Breast epithelium (tissue), 4 donors: Measurements from ENCODE around the gene TCF7L1. TPM values are rescaled to one million over a fixed set of nuclear protein-coding genes. Genes with fewer than 3 reads are reported as not detected.
A peak's percentile ranks its signal among the peaks of the same experiment; 100 is the strongest.

Experiments used
- DNase-seq, 2 donors: peaks; one replicate each; pipeline ENCODE4 v3.0.0-alpha.2; 2019; ENCODE audit warnings: low spot score in 2 of 2
- H3K27ac ChIP-seq, 2 donors: fragments of 200-600 bp; sonication (generic) in 1 of 2; one replicate each; pipeline ENCODE4 v1.5.1; 2016 to 2019; ENCODE audit warnings: mild to moderate bottlenecking in 1 of 2
- H3K27me3 ChIP-seq, 2 donors: fragments of 200-600 bp; sonication (generic) in 1 of 2; one replicate each; pipeline versions ENCODE4 v1.5.1 to v1.6.0; 2017 to 2019; ENCODE audit warnings: control low read depth in 1 of 2, mild to moderate bottlenecking in 1 of 2
- H3K36me3 ChIP-seq: fragments of 200-600 bp; one replicate; pipeline ENCODE4 v1.5.1; 2019
- H3K4me1 ChIP-seq, 2 donors: fragments of 200-600 bp; sonication (generic); one replicate each; pipeline ENCODE4 v1.5.1; 2016 to 2019; ENCODE audit warnings: control low read depth in 1 of 2
- H3K4me3 ChIP-seq, 3 donors: fragments of 200-600 bp; sonication (generic); 1 replicate in 2 of 3; 2 replicates in 1 of 3; pipeline ENCODE4 v1.5.1; 2016 to 2019; ENCODE audit warnings: mild to moderate bottlenecking in 3 of 3, moderate library complexity in 2 of 3
- H3K9me3 ChIP-seq, 2 donors: fragments of 200-600 bp; sonication (generic) in 1 of 2; one replicate each; pipeline ENCODE4 v1.5.1; 2016 to 2019; ENCODE audit warnings: control low read depth in 1 of 2
- POLR2A ChIP-seq: fragments of 450-650 bp; IDR thresholded peaks from one replicate; pipeline ENCODE4 v1.6.1; 2016; ENCODE audit warnings: antibody characterized with exemption, mild to moderate bottlenecking, moderate library complexity
- POLR2AphosphoS5 ChIP-seq, 3 donors: sonication (generic); formaldehyde crosslinking; IDR thresholded peaks; one replicate each; pipeline ENCODE4 v1.6.1; 2017; ENCODE audit warnings: antibody characterized with exemption in 3 of 3
- intact Hi-C: fragments of 100-400 bp; cut with DNase I; formaldehyde crosslinking; loops from one replicate; pipeline ENCODE4 v1.15.1; 2023; ENCODE audit warnings: low total_unique reads
- total RNA-seq, 3 donors: library from RNA; depleted of rRNA; stranded (reverse); fragments of >200 nt; gene quantifications; one replicate each; pipeline ENCODE4 v1.1.0, GENCODE V29; 2016
- TF ChIP-seq, protein P1 (sequence below), 3 donors: fragments of 450-650 bp; IDR thresholded peaks; one replicate each; pipeline ENCODE4 v1.5.1; 2016 to 2017; ENCODE audit warnings: antibody characterized with exemption in 3 of 3, mild to moderate bottlenecking in 3 of 3, moderate library complexity in 3 of 3

Gene TCF7L1
- total RNA-seq, 3 donors from 2014 or later, result 3.4 to 6.9 (median 5.9) TPM

DNA sequence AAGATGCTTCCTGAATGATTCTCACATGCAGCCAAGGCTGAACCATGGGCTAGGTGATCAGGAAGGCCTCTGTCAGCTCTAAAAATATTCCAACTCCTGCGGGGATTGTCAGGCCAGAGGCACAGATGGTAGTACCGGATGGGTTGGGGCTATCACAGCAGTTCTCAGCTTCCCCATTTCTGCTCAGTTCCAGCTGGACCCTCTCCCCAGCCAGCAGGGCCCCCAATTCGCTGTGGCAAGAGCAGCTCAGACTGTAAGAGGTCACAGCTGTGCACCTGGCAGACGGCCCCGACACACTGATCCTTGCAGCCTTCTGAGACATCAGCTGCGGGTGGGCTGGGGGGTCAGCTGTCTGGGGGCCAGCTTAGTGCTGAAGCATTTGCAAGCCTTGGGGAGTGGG lies 43.6 kb upstream of the TCF7L1 start:
- no peak for DNase-seq
- Histone ChIP-seq H3K36me3 (no peaks in the 10 kb centered on the region), H3K9me3 (no peaks in the 10 kb centered on the region), H3K27me3 (no peaks in the 10 kb centered on the region), H3K4me1 (no peaks in the 10 kb centered on the region), H3K4me3 (no peak overlapping the region), H3K27ac (no peak overlapping the region)
- no peak for TF ChIP-seq POLR2AphosphoS5 (IDR thresholded peaks at IDR 0.05)
- TF ChIP-seq POLR2A, result no peak
- TF ChIP-seq, protein P1, sequence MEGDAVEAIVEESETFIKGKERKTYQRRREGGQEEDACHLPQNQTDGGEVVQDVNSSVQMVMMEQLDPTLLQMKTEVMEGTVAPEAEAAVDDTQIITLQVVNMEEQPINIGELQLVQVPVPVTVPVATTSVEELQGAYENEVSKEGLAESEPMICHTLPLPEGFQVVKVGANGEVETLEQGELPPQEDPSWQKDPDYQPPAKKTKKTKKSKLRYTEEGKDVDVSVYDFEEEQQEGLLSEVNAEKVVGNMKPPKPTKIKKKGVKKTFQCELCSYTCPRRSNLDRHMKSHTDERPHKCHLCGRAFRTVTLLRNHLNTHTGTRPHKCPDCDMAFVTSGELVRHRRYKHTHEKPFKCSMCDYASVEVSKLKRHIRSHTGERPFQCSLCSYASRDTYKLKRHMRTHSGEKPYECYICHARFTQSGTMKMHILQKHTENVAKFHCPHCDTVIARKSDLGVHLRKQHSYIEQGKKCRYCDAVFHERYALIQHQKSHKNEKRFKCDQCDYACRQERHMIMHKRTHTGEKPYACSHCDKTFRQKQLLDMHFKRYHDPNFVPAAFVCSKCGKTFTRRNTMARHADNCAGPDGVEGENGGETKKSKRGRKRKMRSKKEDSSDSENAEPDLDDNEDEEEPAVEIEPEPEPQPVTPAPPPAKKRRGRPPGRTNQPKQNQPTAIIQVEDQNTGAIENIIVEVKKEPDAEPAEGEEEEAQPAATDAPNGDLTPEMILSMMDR (IDR thresholded peaks at IDR 0.05), result no peak
- intact Hi-C loops, result no loop called here

DNA sequence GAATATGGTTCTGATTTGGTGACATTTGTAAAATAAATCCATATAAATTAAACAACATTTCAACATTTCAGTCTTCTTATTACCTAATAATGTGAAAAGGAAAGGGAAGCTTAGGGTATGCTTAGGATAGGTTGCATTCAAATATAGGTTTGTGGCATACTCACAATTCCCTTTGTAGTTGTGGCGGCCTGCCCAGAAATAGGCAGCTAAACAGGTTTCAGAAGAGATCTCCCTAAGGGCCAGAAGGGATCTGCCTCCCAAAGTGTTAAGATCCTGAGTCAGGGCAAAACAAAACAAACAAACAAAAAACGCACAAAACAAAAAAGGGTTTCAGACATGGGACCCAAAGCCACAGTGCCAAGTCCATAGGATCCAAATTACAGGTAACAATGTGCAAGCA lies 41.4 kb upstream of the TCF7L1 start:
- H3K27me3 ChIP-seq, result no peaks in the 10 kb centered on the region
- H3K27ac ChIP-seq, result no peak overlapping the region
- peak in 1 of 2 donors; percentile 58 for DNase-seq
- no peaks in the 10 kb centered on the region for H3K4me1 ChIP-seq
- H3K4me3 ChIP-seq, result no peak overlapping the region
- TF ChIP-seq POLR2A (no peak), POLR2AphosphoS5 (IDR thresholded peaks at IDR 0.05) (no peak)
- TF ChIP-seq, protein P1 (IDR thresholded peaks at IDR 0.05), result no peak
- intact Hi-C loops, result no loop called here
- H3K9me3 ChIP-seq, result no peaks in the 10 kb centered on the region
- no peaks in the 10 kb centered on the region for H3K36me3 ChIP-seq

DNA sequence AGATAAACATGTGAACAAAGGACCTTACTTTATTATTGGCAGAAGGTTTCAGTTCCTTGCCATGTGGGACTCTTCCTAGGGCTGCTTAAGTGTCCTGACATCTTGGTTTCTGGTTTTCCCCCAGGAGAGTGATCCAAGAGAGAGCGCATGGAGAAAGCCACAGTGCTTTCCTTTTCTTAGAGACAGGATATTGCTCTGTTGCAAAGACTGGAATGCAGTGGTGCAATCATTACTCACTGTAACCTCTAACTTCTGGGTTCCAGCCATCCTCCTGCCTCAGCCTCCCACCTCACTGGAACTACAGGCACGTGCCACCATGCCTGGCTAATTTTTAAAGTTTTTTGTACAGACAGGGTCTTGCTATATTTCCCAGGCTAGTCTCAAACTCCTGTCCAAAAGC lies 38.1 kb upstream of the TCF7L1 start:
- no peaks in the 10 kb centered on the region for H3K36me3 ChIP-seq
- intact Hi-C loops, result no loop called here
- H3K4me1 ChIP-seq, result no peaks in the 10 kb centered on the region
- no peaks in the 10 kb centered on the region for H3K27me3 ChIP-seq
- H3K27ac ChIP-seq, result no peak overlapping the region
- TF ChIP-seq, protein P1 (IDR thresholded peaks at IDR 0.05), result no peak
- TF ChIP-seq POLR2A (no peak), POLR2AphosphoS5 (IDR thresholded peaks at IDR 0.05) (no peak)
- no peak for DNase-seq
- H3K9me3 ChIP-seq, result no peaks in the 10 kb centered on the region
- H3K4me3 ChIP-seq, result no peak overlapping the region

DNA sequence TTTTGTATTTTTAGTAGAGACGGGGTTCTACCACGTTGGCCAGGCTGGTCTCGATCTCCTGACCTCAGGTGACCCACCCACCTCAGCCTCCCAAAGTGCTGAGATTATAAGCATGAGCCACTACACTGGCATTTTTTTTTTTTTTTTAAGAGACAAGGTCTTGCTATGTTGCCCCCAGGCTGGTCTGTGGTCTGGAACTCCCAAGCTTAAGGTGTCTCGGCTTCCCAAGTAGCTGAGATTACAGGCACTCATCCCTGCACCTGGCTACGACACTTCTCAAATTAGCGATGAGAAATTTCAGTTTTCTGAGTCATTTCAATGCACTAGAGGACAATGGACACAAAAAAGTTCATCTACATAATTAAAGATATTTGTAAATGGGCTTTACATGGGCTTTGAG lies 36.6 kb upstream of the TCF7L1 start:
- Histone ChIP-seq H3K9me3 (no peaks in the 10 kb centered on the region), H3K36me3 (no peaks in the 10 kb centered on the region), H3K27me3 (no peaks in the 10 kb centered on the region), H3K4me1 (no peaks in the 10 kb centered on the region), H3K27ac (no peak overlapping the region), H3K4me3 (no peak overlapping the region)
- no peak for TF ChIP-seq POLR2A
- no peak for TF ChIP-seq POLR2AphosphoS5 (IDR thresholded peaks at IDR 0.05)
- TF ChIP-seq, protein P1 (IDR thresholded peaks at IDR 0.05), result no peak
- DNase-seq, result no peak
- intact Hi-C loops, result no loop called here

DNA sequence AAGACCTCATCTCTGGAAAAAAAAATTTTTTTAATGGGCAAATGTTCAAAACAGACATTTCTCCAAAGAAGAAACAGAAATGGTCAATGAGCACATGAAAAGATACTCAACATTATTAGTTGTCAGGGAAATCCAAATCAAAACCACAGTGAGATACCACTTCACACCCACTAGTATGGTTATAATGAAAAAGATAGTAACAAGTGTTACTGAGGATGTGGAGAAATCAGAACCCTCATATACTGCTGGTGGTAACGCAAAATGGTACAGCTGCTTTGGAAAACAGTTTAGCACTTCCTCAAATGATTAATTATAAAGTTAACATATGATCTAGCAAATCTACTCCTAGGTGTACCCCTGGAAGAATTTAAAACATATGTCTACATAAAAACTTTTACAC lies 29.0 kb upstream of the TCF7L1 start:
- H3K4me1 ChIP-seq, result no peaks in the 10 kb centered on the region
- no peak for TF ChIP-seq POLR2A
- TF ChIP-seq, protein P1 (IDR thresholded peaks at IDR 0.05), result no peak
- TF ChIP-seq POLR2AphosphoS5 (IDR thresholded peaks at IDR 0.05), result no peak
- no peak overlapping the region for H3K4me3 ChIP-seq
- H3K27ac ChIP-seq, result no peak overlapping the region
- no peak for DNase-seq
- H3K9me3 ChIP-seq, result no peaks in the 10 kb centered on the region
- H3K27me3 ChIP-seq, result no peaks in the 10 kb centered on the region
- no peaks in the 10 kb centered on the region for H3K36me3 ChIP-seq
- intact Hi-C loops, result no loop called here
